GM18505 (cell line): ENCODE measurements around the gene DAAM2.

Experiments used
- ATAC-seq: cut with Tn5 transposase; IDR thresholded peaks from one replicate; pipeline ENCODE4 v1.9.1; 2021; ENCODE audit not compliant: unreplicated experiment
- POLR2A ChIP-seq: IDR thresholded peaks from 4 replicates; pipeline ENCODE4 v1.6.1; 2011; ENCODE audit warnings: borderline replicate concordance; ENCODE audit not compliant: insufficient read depth, insufficient read length; ENCODE audit errors: extremely low read depth

DAAM2 gene

DNA sequence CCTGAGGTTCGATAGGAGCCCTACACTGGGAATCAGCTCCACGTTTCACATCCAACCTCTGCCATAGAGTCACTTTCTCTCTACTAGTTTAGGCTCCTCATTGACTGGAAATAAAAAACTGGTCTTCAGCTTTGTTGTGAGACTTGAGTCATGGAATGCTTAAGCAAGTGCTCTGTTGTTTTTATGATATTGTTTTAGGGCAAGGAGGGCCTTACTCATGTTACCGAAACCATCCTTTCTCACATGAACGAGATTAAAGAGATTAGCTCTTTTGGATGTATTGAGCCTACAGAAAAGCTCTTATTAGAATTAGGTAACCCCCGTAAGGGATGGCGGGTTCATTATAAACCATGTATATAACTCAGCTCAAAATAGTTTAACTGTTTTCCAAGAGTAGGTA, 149.0 kb downstream of the DAAM2 start:
- ATAC-seq = no peak
- no peak for TF ChIP-seq POLR2A

DNA sequence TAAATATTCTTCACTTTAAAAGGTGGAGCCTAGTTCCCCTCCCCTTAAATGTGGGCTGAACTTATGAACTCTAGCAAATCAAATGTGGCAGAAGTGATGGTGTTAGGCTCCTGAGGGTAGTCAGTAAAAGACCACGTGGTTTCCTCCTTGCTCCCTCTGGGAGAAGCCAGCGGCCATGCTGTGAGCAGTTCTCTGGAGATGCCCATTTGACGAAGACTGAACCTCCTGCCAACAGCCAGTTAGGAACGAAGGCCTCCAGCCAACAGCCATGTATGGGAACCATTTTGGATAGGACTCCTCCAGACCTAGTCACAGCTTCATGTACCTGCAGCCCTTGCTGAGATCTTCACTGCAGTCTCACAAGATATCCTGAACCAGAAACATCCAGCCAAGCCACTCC, 149.6 kb downstream of the DAAM2 start:
- no peak for ATAC-seq
- no peak for TF ChIP-seq POLR2A

DNA sequence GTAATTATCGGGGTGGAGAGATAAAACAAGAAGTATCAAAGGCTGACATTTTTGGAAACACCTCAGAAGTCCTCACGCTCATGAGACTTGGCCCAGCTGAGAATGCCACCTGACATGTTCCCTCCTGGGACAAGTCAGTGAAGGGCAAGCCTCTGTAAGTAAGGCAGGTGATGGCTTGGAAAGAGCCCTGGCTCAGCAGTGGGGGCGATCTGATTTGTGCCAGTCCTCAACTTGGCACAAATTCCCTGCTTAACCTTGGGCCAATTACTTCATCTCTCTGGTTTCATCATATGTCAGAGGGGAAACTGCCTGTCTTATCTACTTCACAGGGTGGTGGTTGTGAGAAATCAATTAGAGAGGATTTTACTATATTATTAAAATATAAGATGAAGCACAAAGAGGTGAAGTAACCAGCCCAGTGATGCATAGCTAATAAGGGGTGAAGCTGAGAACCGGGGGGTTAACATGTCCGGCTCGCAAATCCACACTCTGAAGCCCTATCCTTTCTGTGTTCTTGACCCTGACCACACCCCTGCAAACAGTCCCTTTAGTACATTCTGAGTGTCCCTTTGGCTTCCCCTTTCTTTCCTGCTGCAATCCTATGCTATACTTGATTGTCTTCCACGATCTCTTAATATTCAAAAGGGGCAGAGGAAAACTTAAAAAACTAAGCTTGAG, 150.9 kb downstream of the DAAM2 start:
- ATAC-seq = no peak
- no peak for TF ChIP-seq POLR2A

DNA sequence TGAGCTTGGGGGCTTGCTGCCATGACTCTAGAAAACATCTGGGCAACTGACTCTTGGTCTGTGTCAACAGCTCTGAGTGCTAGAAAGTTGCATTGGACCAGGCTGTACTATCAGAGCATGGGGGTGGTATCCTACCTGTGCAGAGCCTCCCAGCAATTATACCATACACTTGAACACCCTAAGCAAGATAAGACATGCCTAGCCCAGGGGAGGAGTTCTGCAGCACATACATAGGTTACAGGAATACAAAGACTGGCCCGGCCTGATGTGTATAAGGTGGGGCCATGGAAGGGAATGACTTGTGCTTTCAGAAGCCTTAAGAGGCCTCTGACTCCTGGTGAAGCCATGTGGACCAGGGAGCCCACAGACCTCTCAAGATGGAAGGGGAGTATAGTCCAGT, 153.4 kb downstream of the DAAM2 start:
- TF ChIP-seq POLR2A = no peak
- no peak for ATAC-seq

DNA sequence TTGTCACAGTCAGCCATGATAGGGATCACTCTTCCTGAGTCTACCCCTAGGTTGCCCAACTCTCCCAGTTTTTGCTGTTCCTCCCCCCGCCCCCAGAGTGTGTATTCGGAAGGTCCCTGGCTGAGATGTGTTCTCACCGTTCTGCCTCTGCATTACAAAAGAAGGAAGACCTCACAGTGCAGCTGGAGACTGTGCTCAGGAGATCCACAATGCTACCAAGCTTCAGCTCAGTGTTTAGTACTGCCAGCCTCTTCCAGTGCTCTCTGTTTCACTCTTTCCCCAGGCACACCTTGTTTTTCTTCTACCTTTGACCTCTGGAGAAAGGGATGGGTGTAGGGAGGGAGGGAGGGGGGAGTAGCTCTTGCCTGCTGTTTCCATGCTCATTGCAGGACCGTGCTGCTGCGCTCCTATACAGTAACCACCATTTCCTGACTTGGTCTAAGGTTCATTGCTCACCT, 155.5 kb downstream of the DAAM2 start:
- no peak for ATAC-seq
- TF ChIP-seq POLR2A = no peak

DNA sequence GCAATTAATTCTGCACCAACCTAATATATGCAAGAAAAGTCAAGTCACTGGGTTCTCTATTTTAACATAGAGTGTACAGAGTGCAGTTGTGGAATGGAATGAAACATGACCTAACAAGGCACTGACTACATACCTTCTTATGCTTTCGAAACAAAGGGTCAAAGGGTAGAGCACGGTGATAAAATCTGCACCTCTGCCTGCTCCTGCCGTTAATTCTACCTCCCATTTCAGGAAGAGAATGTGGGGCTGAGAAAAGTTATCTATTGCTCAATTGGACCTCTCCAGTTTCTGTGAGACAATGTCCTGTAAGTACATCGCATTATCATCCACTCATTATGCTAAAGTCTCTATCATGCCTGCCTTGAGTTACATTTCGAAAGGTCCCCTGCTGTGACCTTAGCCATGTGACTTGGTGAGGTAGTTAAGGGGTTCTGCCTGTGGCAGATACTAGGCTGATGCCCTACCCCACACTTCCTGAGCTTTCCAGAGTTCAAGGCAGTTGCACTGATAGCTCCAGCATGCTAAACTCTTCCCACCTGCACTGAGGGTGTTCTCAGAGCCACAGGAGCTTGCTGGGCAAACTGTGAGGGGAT, 156.1 kb downstream of the DAAM2 start:
- no peak for ATAC-seq
- TF ChIP-seq POLR2A = no peak

DNA sequence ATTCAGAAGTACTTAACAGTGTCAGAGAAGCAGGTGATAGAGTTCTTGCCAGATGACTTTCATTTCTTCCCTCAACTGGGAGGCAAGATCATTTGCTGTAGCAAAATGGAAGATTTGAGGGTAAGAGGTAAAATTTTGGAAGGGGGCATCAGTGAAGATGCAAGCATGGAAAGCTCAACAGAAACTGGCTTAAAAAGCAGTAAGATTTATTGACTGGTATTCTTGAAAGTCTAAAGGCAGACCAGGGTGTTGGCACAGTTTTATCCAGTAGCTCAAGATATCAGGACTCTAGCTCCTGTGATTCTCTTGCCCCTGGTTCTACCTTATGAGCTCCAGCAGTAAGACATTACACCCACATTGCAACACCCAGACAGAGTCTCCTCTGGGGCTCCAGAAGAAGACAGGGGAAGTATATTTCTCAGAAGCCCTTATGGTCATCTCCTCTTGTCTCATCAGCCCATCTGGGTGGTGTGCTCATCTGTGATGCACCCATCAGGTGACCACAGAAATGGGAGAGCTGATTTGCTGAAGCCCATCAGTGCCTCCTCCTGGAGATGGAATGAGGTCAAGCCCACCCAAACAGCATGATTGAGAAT, 158.0 kb downstream of the DAAM2 start:
- no peak for ATAC-seq
- TF ChIP-seq POLR2A = no peak

DNA sequence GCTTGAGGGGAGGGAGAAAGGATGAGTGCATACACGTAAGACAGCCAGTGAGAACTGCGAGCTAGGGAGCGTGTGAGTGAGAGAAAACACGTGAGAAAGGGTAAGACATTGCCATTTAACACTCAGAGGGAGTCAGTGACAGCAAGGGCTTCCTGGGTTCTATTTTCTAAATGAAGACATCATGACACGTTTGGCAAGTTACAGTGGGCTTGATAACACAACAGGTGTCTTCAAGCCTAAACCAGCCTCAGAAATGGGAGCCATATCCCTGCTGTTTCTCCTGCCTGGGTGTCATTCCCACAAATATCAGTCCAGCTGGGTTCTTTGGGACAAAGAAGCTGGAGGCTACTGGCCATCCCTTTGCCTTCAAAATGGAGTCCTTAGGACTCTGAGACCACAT, 159.0 kb downstream of the DAAM2 start:
- no peak for ATAC-seq
- no peak for TF ChIP-seq POLR2A

DNA sequence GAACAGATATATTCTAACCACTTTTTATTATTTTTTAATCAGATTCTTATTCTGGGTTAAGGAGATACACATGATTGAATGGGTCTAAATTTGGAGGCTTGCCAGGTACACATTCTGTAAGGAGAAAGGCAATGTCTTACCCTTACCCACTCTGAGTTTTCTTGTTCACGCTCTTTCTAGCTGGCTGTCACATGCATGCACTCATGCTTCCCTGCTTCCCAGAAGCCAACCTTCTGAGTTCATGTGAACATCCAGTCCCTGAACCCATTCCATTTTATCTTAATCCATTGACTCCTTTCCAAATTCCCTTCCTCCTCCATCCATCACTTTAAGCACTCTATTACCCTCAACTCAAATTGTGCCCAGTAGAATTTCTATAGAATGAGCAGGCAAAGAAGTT, 159.5 kb downstream of the DAAM2 start:
- TF ChIP-seq POLR2A = no peak
- ATAC-seq = no peak

DNA sequence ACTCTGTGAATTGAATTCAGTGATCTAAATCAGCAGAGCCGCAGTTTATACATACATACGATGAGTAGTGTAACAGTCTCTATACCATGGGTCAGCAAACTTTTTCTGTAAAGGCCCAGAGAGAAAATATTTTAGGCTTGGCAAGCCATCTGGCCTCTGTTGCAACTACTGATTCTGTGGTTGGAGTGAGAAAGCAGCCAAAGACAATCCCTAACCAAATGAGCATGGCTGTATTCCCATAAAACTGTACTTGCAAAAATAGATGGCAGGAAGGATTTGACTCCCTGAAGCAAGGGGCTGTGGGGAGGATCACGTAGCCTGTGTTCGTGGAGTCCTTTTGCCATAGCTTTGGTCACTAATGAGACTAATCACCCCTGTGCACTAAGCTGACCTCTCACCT, 160.0 kb downstream of the DAAM2 start:
- no peak for ATAC-seq
- TF ChIP-seq POLR2A = no peak

DNA sequence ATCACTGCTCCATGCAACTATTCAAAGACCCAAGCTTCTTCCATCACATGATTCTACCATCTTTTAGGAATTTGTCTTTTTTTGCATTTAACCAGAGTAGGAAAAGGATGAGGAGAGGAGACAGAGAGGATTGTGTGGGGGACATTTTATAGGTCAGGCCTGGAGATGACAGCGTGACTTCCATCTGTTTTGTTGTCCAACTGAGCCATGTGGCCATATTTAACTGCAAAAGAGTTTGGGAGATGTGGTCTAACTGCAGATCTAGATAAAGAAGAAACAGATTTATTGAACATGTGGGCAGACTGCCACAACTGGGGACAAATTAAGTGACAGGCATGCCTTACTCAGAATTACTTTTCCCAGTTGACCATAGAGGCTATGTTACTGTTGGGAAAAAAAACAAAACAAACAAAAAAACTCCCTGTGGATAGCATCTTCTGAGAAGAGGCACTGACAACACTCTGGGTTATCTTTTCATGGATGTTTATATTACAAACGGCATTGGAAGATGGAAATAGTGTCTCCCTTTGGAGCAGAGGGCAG, 161.0 kb downstream of the DAAM2 start:
- ATAC-seq = no peak
- no peak for TF ChIP-seq POLR2A
